ENCODE measurements around the gene TOMM5.

GRCh38 chr9:37575001-37575400 lies 17.4 kb downstream of the TOMM5 start:
- TF ChIP-seq CTCF (IDR thresholded peaks at IDR 0.05; ENCODE audit: insufficient read depth, low read length, poor library complexity, severe bottlenecking) (no peak), EZH2phosphoT487 (conservative IDR thresholded peaks at IDR 0.05; ENCODE audit: low read length) (no peak)
